Spleen (tissue), 7 donors: ENCODE results near the gene NOD2.

Experiments
- CTCF ChIP-seq, 11 experiments: fragments of 200-600 bp in 7 of 11; fragments of 450-650 bp in 4 of 11; sonication (generic) in 4 of 11; IDR thresholded peaks in 8 of 11; conservative IDR thresholded peaks in 3 of 11; 1 replicate in 7 of 11; 2 replicates in 4 of 11; pipeline versions ENCODE4 v1.4.0 to v1.8.0; 2016 to 2021; ENCODE audit warnings: antibody characterized with exemption in 11 of 11, inconsistent platforms in 4 of 11, mild to moderate bottlenecking in 1 of 11
- POLR2A ChIP-seq, 3 donors: fragments of 450-650 bp; IDR thresholded peaks; one replicate each; pipeline ENCODE4 v1.5.1; 2017; ENCODE audit warnings: antibody characterized with exemption in 3 of 3, mild to moderate bottlenecking in 1 of 3
- donor health status: DM: no; HTN: no; CAD: no; lungs with moderate emphysema.
- donor health status: DM: no; HTN: no; CAD: no.
- donor health status: DM: no; HTN: no; CAD: no.

- TF ChIP-seq POLR2A (IDR thresholded peaks at IDR 0.05) (no peak), CTCF (IDR thresholded peaks at IDR 0.05 in 8 of 11, conservative IDR thresholded peaks at IDR 0.05 in 3 of 11) (no peak)
These were observed 13.5 kb upstream of the NOD2 start for GRCh38 chr16:50679676-50680555.
